Smooth muscle cell (in vitro differentiated cells): ENCODE data around the gene KIAA0753. TPM values are rescaled to one million over a fixed set of nuclear protein-coding genes. Genes with fewer than 3 reads are reported as not detected.

Experiments used
- DNase-seq: peaks from one replicate; lab custom pipeline; 2025; ENCODE audit not compliant: unreplicated experiment; lab: John Stamatoyannopoulos, UW
- H2AFZ ChIP-seq: fragments of 200-600 bp; sonication (generic); 2 replicates; pipeline ENCODE4 v1.6.0; 2016; ENCODE audit warnings: antibody characterized with exemption, low read depth, mild to moderate bottlenecking
- H3F3A ChIP-seq: fragments of 200-600 bp; sonication (generic); 2 replicates; pipeline ENCODE4 v1.6.0; 2017; ENCODE audit warnings: antibody characterized with exemption, low read depth
- H3K27ac ChIP-seq: fragments of 200-600 bp; sonication (generic); 2 replicates; pipeline ENCODE4 v1.5.1; 2016; ENCODE audit warnings: low read depth, mild to moderate bottlenecking
- H3K27me3 ChIP-seq: fragments of 200-600 bp; sonication (generic); 2 replicates; pipeline ENCODE4 v1.6.1; 2016; ENCODE audit warnings: low read depth, mild to moderate bottlenecking
- H3K36me3 ChIP-seq: fragments of 200-600 bp; sonication (generic); 2 replicates; pipeline ENCODE4 v1.5.1; 2016; ENCODE audit warnings: low read depth
- H3K4me1 ChIP-seq: fragments of 200-600 bp; sonication (generic); 2 replicates; pipeline ENCODE4 v1.5.1; 2016; ENCODE audit warnings: low read depth
- H3K4me2 ChIP-seq: fragments of 200-600 bp; sonication (generic); 2 replicates; pipeline ENCODE4 v1.6.0; 2016; ENCODE audit warnings: mild to moderate bottlenecking
- H3K4me3 ChIP-seq: fragments of 200-600 bp; sonication (generic); 2 replicates; pipeline ENCODE4 v1.5.1; 2016; ENCODE audit warnings: mild to moderate bottlenecking
- H3K79me2 ChIP-seq: fragments of 200-600 bp; sonication (generic); 2 replicates; pipeline ENCODE4 v1.6.0; 2016; ENCODE audit warnings: low read depth, mild to moderate bottlenecking
- H3K9ac ChIP-seq: fragments of 200-600 bp; sonication (generic); 2 replicates; pipeline ENCODE4 v1.6.0; 2016; ENCODE audit warnings: low read depth
- H3K9me3 ChIP-seq: fragments of 200-600 bp; sonication (generic); replicated peaks from 2 replicates; pipeline ENCODE4 v1.5.1; 2016; ENCODE audit warnings: low read depth
- H4K20me1 ChIP-seq: fragments of 200-600 bp; sonication (generic); 2 replicates; pipeline ENCODE4 v1.6.0; 2016; ENCODE audit warnings: low read depth
- WGBS: methylation state at CpG from one replicate; pipeline ENCODE4 v1.1.7; 2016; ENCODE audit warnings: low lambda C conversion rate; 5-methylcytosine and 5-hydroxymethylcytosine counted together
- polyA plus RNA-seq: library from polyadenylated mRNA; unstranded; fragments of >200 nt; fragmentation: Nextera tagmentation; extraction: Ambion mirVana; gene quantifications from 2 replicates; pipeline ENCODE4 v1.2.1, GENCODE V29; 2016
- total RNA-seq: library from RNA; depleted of rRNA; stranded (reverse); fragments of >200 nt; gene quantifications from 2 replicates; pipeline ENCODE4 v1.2.3, GENCODE V29; 2014
- TF ChIP-seq, protein P1 (sequence below): fragments of 200-600 bp; sonication (generic); IDR thresholded peaks from 2 replicates; pipeline ENCODE4 v1.5.1; 2017; ENCODE audit warnings: borderline replicate concordance, mild to moderate bottlenecking, antibody characterized with exemption; ENCODE audit not compliant: insufficient read depth, poor library complexity, severe bottlenecking

The KIAA0753 gene
- total and polyA plus RNA-seq, 2 experiments from 2014 or later: 4.9 to 15.0 TPM

DNA sequence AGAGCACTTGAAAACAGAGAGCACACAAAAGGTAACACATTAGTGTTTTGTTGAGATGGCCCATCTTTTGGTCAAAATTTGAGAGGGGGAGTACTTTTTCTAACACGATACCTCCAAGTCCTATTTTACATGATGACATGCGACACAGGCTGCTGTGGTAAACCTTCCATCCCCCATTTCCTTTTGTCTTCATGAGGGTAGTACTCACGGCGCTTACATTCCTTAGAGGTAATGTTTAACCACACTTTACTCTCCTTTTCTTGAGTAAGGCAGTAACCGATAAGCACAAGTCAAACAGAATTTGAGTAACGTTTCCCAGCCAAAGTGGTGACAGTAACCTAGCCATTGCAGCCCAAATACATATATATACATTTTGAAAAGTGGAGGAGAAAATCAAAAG lies 48.3 kb downstream of the KIAA0753 start:
- H3K4me1 ChIP-seq: no peaks in the 10 kb centered on the region
- H2AFZ ChIP-seq: no peak overlapping the region
- H3K27me3 ChIP-seq: no peaks in the 10 kb centered on the region
- no peaks in the 10 kb centered on the region for H3K9me3 ChIP-seq
- H3K9ac ChIP-seq: no peak overlapping the region
- H3F3A ChIP-seq: no peaks in the 10 kb centered on the region
- no peak overlapping the region for H3K27ac ChIP-seq
- 90% methylated on average over 6 of the region's 6 CpGs for WGBS
- H3K79me2 ChIP-seq: no peaks in the 10 kb centered on the region
- H3K4me2 ChIP-seq: no peak overlapping the region
- H4K20me1 ChIP-seq: peaks cover 2% of the 10 kb centered on the region
- DNase-seq: no peak
- peaks cover 44% of the 10 kb centered on the region for H3K36me3 ChIP-seq
- TF ChIP-seq, protein P1, sequence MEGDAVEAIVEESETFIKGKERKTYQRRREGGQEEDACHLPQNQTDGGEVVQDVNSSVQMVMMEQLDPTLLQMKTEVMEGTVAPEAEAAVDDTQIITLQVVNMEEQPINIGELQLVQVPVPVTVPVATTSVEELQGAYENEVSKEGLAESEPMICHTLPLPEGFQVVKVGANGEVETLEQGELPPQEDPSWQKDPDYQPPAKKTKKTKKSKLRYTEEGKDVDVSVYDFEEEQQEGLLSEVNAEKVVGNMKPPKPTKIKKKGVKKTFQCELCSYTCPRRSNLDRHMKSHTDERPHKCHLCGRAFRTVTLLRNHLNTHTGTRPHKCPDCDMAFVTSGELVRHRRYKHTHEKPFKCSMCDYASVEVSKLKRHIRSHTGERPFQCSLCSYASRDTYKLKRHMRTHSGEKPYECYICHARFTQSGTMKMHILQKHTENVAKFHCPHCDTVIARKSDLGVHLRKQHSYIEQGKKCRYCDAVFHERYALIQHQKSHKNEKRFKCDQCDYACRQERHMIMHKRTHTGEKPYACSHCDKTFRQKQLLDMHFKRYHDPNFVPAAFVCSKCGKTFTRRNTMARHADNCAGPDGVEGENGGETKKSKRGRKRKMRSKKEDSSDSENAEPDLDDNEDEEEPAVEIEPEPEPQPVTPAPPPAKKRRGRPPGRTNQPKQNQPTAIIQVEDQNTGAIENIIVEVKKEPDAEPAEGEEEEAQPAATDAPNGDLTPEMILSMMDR: no peak
- no peak overlapping the region for H3K4me3 ChIP-seq

DNA sequence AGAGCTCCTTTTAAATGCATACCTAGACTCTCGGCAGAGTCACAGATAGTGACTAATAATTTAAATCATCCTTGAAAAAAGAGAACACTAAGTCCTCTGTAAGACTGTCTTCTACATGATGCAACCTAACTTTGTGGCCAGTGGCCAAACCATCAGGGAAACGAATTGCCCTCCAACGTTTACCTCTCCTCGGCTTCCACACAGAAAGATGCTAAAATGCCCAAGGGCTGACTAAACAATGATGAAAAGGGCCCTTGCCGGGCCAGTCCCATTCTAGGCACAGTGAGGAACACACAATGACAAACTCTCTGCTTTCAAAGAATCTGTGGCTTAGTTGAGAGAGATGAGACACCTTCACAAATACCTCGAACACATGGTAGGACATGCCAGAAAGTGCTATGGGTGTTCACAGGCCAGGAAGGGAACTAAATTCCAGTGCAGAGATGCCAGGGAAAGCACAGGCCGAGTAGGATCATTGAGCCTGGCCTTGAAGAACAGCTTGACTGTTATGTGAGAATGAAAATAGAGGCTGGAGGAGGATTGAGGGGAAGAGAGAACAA lies 48.8 kb downstream of the KIAA0753 start:
- 79% methylated on average over 7 of the region's 7 CpGs for WGBS
- no peak overlapping the region for H2AFZ ChIP-seq
- peaks cover 2% of the 10 kb centered on the region for H4K20me1 ChIP-seq
- DNase-seq: no peak
- no peak overlapping the region for H3K4me3 ChIP-seq
- H3K4me1 ChIP-seq: no peaks in the 10 kb centered on the region
- H3K36me3 ChIP-seq: peaks cover 45% of the 10 kb centered on the region
- no peak overlapping the region for H3K27ac ChIP-seq
- H3K9me3 ChIP-seq: peaks cover 4% of the 10 kb centered on the region
- TF ChIP-seq, protein P1: no peak
- no peak overlapping the region for H3K9ac ChIP-seq
- H3K4me2 ChIP-seq: no peak overlapping the region
- H3F3A ChIP-seq: no peaks in the 10 kb centered on the region
- no peaks in the 10 kb centered on the region for H3K27me3 ChIP-seq
- no peaks in the 10 kb centered on the region for H3K79me2 ChIP-seq

DNA sequence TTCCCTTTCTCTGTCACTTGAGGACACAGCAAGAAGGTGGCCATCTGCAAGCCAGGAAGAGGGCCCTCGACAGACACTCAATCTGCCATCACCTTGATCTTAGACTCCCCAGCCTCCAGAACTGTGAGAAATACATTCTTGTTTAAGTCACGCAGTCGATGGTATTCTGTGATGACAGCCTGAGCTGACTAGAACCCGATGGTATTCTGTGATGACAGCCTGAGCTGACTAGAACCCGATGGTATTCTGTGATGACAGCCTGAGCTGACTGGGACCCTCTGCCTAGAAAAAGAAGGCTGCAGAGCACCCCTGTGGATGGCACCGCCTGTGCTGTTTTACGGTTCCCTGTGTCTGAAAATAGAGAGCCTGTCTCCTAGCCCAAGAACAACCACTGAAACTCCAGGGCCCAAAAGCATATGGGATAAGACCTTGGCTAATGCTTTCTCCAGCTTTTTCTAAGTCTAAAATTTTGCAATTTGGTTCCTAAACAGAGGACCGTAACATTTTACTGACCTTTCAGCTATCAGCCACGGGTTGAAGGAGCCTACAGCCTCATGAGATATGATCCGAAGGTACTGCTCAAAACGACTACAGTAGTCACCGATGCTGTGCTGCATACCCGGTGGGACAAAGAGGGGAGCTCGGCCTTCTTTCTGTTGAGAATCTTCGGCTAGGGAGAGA lies 51.1 kb downstream of the KIAA0753 start:
- Histone ChIP-seq H3K36me3 (peaks cover 57% of the 10 kb centered on the region), H3K9me3 (peaks cover 17% of the 10 kb centered on the region), H3F3A (no peaks in the 10 kb centered on the region), H3K4me3 (no peak overlapping the region), H3K4me2 (no peak overlapping the region), H4K20me1 (peaks cover 2% of the 10 kb centered on the region), H3K4me1 (no peaks in the 10 kb centered on the region), H3K27ac (no peak overlapping the region), H3K27me3 (no peaks in the 10 kb centered on the region), H3K79me2 (no peaks in the 10 kb centered on the region), H2AFZ (no peak overlapping the region), H3K9ac (no peak overlapping the region)
- WGBS: 95% methylated on average over 15 of the region's 15 CpGs
- TF ChIP-seq, protein P1: no peak
- DNase-seq: no peak

DNA sequence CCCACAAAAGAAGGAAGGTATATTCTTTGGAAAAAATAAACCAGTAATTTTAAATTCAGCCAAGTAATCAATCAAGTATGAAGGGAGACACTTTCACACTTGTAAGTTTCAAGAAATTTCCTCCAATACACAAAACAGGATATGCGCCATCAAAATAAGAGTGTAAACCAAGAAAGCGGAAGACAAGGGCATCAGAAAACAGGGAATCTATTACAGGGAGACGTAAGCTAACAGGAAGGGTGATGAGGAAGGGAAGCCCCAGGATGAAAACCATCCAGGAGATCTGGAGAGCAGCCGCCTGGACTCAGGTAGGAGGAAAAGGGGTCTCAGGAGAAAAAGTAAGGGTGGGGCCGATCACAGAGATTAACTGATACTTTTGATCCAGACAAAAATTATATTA lies 52.3 kb downstream of the KIAA0753 start:
- no peak for DNase-seq
- no peak overlapping the region for H3K4me2 ChIP-seq
- H3K36me3 ChIP-seq: peaks cover 60% of the 10 kb centered on the region
- H3F3A ChIP-seq: no peaks in the 10 kb centered on the region
- no peak overlapping the region for H3K9ac ChIP-seq
- TF ChIP-seq, protein P1: no peak
- H2AFZ ChIP-seq: no peak overlapping the region
- no peak overlapping the region for H3K4me3 ChIP-seq
- peaks cover 17% of the 10 kb centered on the region for H3K9me3 ChIP-seq
- peaks cover 2% of the 10 kb centered on the region for H4K20me1 ChIP-seq
- H3K27me3 ChIP-seq: no peaks in the 10 kb centered on the region
- no peak overlapping the region for H3K27ac ChIP-seq
- H3K4me1 ChIP-seq: no peaks in the 10 kb centered on the region
- WGBS: over 99% methylated on average over 5 of the region's 5 CpGs
- no peaks in the 10 kb centered on the region for H3K79me2 ChIP-seq
